ENCODE results near the gene OR2A2.

Gene OR2A2

GRCh38 chr7:144144426-144144825, 35.0 kb downstream of the OR2A2 start:
- no peak for DNase-seq

GRCh38 chr7:144148224-144148827, 38.9 kb downstream of the OR2A2 start:
- DNase-seq: no peak

GRCh38 chr7:144158861-144159260, 49.5 kb downstream of the OR2A2 start:
- no peak for DNase-seq

Data from stimulated activated CD4-positive, alpha-beta T cell treated with anti-CD3 and anti-CD28 coated beads, Interleukin-4, amount 100 ng/mL, for 4 hours (primary cell).